ENCODE results near the gene CYP2E1. TPM values are rescaled to one million over a fixed set of nuclear protein-coding genes. Genes with fewer than 3 reads are reported as not detected.
"Not testable (repeated sequence)": the region's sequence is repeated elsewhere in the genome, so short reads cannot be mapped to it uniquely, and the experiment has no call there.

Gene CYP2E1
- total RNA-seq, 1 experiment from 2014 or later = not detected

DNA sequence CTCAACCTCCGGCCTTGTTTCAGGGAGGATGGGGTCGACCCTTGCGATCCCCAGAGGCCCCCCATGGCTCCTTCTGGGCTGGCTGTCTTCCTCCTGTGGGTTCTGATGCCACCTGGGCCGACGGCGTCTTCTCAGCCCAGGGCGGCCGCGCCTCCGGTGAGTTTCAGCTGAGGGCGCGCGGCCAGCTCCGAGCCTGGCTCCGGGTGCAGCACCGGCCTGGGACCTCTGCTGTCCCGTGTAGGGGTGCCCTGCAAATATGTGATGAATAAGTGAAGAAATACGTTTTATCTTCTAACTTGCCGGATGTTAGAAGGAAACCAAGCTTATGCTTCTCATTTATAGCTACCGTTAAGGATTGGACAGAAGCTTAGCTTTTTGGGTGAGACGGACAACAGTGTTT is 42.6 kb downstream of the CYP2E1 start:
- not testable (repeated sequence) for DNase-seq (ENCODE audit: low spot score)

GRCh38 chr10:133572055-133572454 is 44.9 kb downstream of the CYP2E1 start:
- DNase-seq (ENCODE audit: low spot score) = not testable (repeated sequence)

DNA sequence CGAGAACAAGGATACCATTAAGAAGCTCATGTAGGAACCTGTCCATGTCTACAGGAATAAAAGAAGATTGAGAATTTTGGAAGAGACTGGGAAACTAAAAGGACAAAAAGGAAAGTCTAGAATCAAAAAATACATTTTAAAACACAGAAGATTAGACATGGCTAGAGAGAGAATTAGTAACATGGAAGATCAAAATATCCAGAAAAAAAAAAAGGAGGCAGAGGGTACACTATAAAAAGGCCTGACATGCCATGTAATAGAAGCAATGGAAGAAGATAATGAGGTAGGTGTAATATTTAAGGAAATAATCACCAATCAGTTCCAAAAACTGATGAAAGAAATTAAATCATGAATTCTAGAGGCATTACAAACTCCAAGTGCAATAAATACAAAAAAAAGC is 46.3 kb downstream of the CYP2E1 start:
- not testable (repeated sequence) for DNase-seq (ENCODE audit: low spot score)

DNA sequence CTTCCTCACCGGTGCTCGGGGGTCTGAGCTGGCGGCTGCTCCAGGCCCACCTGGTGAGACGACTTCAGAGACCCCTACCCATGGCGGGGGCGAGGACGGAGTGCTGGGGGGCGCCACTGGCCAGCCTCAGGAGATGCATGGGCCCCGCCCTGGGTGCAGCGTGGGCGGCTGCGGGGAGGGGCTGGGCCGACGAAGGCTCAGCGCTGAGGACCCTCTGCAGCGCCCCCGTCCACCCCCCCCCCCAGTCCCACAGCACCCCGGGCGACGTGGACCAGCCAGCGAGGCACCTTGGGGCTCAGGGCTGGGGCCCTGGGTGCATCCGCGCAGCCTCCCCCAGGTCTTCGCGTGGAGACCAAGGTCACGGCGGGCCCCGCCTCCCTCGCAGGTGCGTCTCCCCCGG is 49.9 kb downstream of the CYP2E1 start:
- DNase-seq (ENCODE audit: low spot score) = not testable (repeated sequence)

Other genes starting within 250 kb of the CYP2E1 start
- 87.7 and 88.4 TPM in 2 replicates for gene TUBGCP2, start 218.5 kb upstream of the CYP2E1 start, total RNA-seq (2014; rRNA removed; shearing (Covaris generic))
- 80.3 and 102 TPM in 2 replicates for gene ZNF511, start 218.4 kb upstream of the CYP2E1 start, total RNA-seq (2014; rRNA removed; shearing (Covaris generic))
- gene CALY, start 190.5 kb upstream of the CYP2E1 start, total RNA-seq (2014; rRNA removed; shearing (Covaris generic)) = not detected in 2 replicates
- gene PRAP1, start 180.0 kb upstream of the CYP2E1 start, total RNA-seq (2014; rRNA removed; shearing (Covaris generic)) = 25.0 and 36.5 TPM in 2 replicates
- 59.7 and 60.8 TPM in 2 replicates for gene FUOM, start 169.3 kb upstream of the CYP2E1 start, total RNA-seq (2014; rRNA removed; shearing (Covaris generic))
- 160 and 179 TPM in 2 replicates for gene ECHS1, start 154.0 kb upstream of the CYP2E1 start, total RNA-seq (2014; rRNA removed; shearing (Covaris generic))
- gene PAOX, start 148.1 kb upstream of the CYP2E1 start, total RNA-seq (2014; rRNA removed; shearing (Covaris generic)) = 4.7 and 5.6 TPM in 2 replicates
- gene MTG1, start 133.2 kb upstream of the CYP2E1 start, total RNA-seq (2014; rRNA removed; shearing (Covaris generic)) = 44.3 and 56.9 TPM in 2 replicates
- not detected in 2 replicates for gene SPRN, start 102.7 kb upstream of the CYP2E1 start, total RNA-seq (2014; rRNA removed; shearing (Covaris generic))
- gene SCART1, start 73.4 kb upstream of the CYP2E1 start, total RNA-seq (2014; rRNA removed; shearing (Covaris generic)) = 0.68 and 2.2 TPM in 2 replicates
- gene SYCE1, start 38.2 kb downstream of the CYP2E1 start, total RNA-seq (2014; rRNA removed; shearing (Covaris generic)) = not detected in 2 replicates
- not detected in 2 replicates for gene FRG2B, start 99.4 kb downstream of the CYP2E1 start, total RNA-seq (2014; rRNA removed; shearing (Covaris generic))